ENCODE measurements around the gene C11orf68. TPM values are rescaled to one million over a fixed set of nuclear protein-coding genes. Genes with fewer than 3 reads are reported as not detected.
A peak's percentile ranks its signal among the peaks of the same experiment; 100 is the strongest.

C11orf68 gene
- total RNA-seq, 1 donor from 2014 or later: 31.7 TPM

DNA sequence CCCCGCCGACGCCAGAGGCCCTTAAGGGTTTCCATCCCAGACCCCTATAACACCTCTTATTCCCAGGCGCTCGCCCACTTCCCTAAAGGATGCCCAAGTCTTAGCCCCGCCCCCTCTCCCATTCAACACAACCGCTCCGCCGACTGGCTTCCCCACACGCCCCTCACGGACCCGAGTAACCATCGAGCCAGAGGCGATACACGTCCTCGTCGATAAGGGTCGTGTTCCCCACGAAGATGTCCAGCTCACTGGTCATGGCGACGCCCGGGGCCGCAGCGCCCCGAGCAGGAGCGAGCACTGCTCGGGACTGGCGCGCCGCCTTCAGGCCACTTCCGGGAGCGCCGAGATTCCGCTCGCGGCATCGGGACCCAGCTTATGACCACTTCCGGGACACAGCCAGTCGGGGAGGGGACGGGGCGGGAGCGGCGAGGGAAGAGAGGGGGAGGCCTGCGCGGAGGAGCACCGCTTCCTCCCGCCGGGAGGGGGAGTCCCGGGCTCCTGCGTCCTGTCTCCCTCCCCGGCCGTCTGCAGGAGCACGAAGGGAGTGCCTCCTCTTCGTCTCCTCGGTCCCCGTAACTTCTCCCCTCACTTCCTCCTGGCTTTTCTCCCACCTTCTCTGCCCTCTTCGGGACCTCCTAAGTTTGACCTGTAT, 30.6 kb downstream of the C11orf68 start, which contains the start of gene FIBP:
TSS of gene FIBP (minus strand) at position 309 of the 652 bp plus-strand sequence. CDS start at position 256, 53 bp downstream.
- TF ChIP-seq, protein P1, sequence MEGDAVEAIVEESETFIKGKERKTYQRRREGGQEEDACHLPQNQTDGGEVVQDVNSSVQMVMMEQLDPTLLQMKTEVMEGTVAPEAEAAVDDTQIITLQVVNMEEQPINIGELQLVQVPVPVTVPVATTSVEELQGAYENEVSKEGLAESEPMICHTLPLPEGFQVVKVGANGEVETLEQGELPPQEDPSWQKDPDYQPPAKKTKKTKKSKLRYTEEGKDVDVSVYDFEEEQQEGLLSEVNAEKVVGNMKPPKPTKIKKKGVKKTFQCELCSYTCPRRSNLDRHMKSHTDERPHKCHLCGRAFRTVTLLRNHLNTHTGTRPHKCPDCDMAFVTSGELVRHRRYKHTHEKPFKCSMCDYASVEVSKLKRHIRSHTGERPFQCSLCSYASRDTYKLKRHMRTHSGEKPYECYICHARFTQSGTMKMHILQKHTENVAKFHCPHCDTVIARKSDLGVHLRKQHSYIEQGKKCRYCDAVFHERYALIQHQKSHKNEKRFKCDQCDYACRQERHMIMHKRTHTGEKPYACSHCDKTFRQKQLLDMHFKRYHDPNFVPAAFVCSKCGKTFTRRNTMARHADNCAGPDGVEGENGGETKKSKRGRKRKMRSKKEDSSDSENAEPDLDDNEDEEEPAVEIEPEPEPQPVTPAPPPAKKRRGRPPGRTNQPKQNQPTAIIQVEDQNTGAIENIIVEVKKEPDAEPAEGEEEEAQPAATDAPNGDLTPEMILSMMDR (IDR thresholded peaks at IDR 0.05): peak; percentile 23
- intact Hi-C loops (cut with micrococcal nuclease): loop anchor here (1.0 to 10.0 kb wide), 7 partner anchors 15 to 381 kb away; partner anchors contain the start of genes AP5B1, EFEMP2, MUS81 and RAB1B

DNA sequence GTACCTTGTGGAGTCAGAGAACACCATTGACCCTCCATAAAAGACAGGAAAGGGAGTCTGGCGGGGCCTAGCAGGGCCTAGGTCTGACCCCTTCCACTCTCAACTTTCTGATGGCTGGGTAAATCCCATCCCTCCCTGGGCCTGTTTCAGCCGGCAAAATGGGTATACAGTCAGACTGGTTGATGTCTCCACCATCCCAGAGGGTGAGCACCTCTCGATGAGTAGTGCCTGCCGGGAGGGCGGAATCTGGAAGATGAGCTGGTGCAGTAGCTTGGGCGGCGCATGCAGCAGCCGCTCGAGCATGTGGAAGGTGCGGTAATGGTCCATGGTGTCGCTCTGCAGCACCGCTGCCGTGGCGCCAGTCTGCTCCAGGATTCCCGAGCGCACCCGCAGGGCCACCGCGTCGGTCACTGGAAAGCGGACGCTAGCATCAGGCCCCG, 31.1 kb downstream of the C11orf68 start:
- TF ChIP-seq, protein P1 (IDR thresholded peaks at IDR 0.05): no peak
- H3K4me3 Mint-ChIP-seq: peak overlapping the region; percentile 98
- peaks cover 42% of the 10 kb centered on the region for H3K36me3 Mint-ChIP-seq (ENCODE audit: low read depth)
- H3K9me3 Mint-ChIP-seq: no peaks in the 10 kb centered on the region
- H3K27ac Mint-ChIP-seq: peak overlapping the region; percentile 95
- H3K4me1 Mint-ChIP-seq: peaks cover 65% of the 10 kb centered on the region
- POLR2A ChIA-PET: interaction anchor here (0.6 to 11.8 kb wide), 41 partner anchors 9 to 1571 kb away, joined by 3 to 340 read pairs (median 6); partner anchors contain the start of genes BANF1, C11orf68, CFL1 and DRAP1
- intact Hi-C loops (cut with micrococcal nuclease): loop anchor here (1.0 to 10.0 kb wide), 7 partner anchors 15 to 381 kb away; partner anchors contain the start of genes AP5B1, EFEMP2, MUS81 and RAB1B
- CTCF ChIA-PET: interaction anchor here (0.7 to 4.2 kb wide), 17 partner anchors 9 to 176 kb away, joined by 3 to 63 read pairs (median 3); partner anchors contain the start of genes C11orf68, CFL1, FOSL1 and KAT5
- ATAC-seq (ENCODE audit: low read depth): no peak
- no peaks in the 10 kb centered on the region for H3K27me3 Mint-ChIP-seq
- DNase-seq: no peak

More for the DNA sequence above, 30.6 kb downstream of the C11orf68 start, which contains the start of gene FIBP:
- H3K27me3 Mint-ChIP-seq: no peaks in the 10 kb centered on the region
- H3K36me3 Mint-ChIP-seq (ENCODE audit: low read depth): peaks cover 38% of the 10 kb centered on the region
- CTCF ChIA-PET: interaction anchor here (0.7 to 4.2 kb wide), 19 partner anchors 8 to 176 kb away, joined by 3 to 63 read pairs (median 3); partner anchors contain the start of genes BANF1, C11orf68, CFL1 and FOSL1
- ATAC-seq (ENCODE audit: low read depth) (peak; percentile 63), DNase-seq (peak; percentile 91)
- H3K4me3 Mint-ChIP-seq: peak within 1 kb of the TSS; percentile 98
- H3K9me3 Mint-ChIP-seq: no peaks in the 10 kb centered on the region
- POLR2A ChIA-PET: interaction anchor here (0.6 to 11.8 kb wide), 46 partner anchors 8 to 1572 kb away, joined by 3 to 340 read pairs (median 5); partner anchors contain the start of genes BANF1, C11orf68, CFL1 and DRAP1
- H3K27ac Mint-ChIP-seq: peak within 1 kb of the TSS; percentile 95
- peaks cover 70% of the 10 kb centered on the region for H3K4me1 Mint-ChIP-seq

DNA sequence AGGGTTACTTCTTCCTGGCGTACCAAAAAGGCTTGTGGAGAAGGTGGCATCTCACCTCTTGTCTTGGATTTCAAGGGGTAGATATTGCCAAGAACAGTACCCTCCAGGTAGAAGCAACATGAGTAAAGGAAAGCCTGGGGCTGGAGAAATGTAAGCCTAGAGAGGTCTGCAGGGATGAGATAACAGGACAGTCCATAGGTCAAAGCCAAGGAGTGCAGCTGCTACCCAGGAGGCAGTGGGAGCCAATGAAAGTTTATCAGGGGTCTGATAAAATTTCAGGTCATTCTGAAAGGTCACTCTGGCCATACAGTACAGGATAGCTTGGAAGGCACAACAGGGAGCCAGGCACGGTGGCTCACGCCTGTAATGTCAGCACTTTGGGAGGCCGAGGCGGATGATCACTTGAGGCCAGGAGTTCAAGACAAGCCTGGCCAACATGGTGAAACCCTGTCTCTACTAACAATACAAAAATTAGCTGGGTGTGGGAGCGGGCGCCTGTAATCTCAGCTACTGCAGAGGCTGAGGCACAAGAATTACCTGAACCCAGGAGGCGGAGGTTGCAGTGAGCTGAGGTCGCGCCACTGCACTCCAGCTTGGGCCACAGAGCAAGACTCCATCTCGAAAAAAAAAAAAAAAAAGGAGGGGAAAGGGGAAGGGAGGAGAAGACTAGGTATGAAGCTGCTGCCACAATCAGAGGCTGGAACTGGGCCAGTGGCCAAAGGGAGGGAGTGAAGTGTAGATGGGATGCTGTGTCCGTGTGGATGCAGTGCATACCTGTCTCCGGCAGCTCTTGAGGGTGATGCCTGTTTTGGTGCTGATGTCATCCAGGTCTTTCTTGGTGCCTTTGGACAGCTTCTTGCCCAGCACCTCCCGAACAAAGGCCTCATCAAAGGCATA, 31.8 kb downstream of the C11orf68 start:
- Mint-ChIP-seq H3K36me3 (ENCODE audit: low read depth) (peaks cover 48% of the 10 kb centered on the region), H3K4me3 (peak overlapping the region; percentile 98), H3K4me1 (peaks cover 58% of the 10 kb centered on the region), H3K27ac (peak overlapping the region; percentile 95), H3K27me3 (no peaks in the 10 kb centered on the region), H3K9me3 (no peaks in the 10 kb centered on the region)
- TF ChIP-seq, protein P1 (IDR thresholded peaks at IDR 0.05): no peak
- no peak for ATAC-seq (ENCODE audit: low read depth)
- no peak for DNase-seq
- intact Hi-C loops (cut with micrococcal nuclease): loop anchor here (10.0 kb wide), 1 partner anchor 248 kb away; no protein-coding TSS in a partner anchor
- ChIA-PET POLR2A (interaction anchor here (0.6 to 11.8 kb wide), 10 partner anchors 8 to 360 kb away, joined by 3 to 340 read pairs (median 6); partner anchors contain the start of genes C11orf68, CFL1, DRAP1 and KAT5), CTCF (interaction anchor here (1.5 to 4.2 kb wide), 6 partner anchors 13 to 175 kb away, joined by 4 to 63 read pairs (median 20); partner anchors contain the start of genes CFL1, KAT5 and MUS81)

DNA sequence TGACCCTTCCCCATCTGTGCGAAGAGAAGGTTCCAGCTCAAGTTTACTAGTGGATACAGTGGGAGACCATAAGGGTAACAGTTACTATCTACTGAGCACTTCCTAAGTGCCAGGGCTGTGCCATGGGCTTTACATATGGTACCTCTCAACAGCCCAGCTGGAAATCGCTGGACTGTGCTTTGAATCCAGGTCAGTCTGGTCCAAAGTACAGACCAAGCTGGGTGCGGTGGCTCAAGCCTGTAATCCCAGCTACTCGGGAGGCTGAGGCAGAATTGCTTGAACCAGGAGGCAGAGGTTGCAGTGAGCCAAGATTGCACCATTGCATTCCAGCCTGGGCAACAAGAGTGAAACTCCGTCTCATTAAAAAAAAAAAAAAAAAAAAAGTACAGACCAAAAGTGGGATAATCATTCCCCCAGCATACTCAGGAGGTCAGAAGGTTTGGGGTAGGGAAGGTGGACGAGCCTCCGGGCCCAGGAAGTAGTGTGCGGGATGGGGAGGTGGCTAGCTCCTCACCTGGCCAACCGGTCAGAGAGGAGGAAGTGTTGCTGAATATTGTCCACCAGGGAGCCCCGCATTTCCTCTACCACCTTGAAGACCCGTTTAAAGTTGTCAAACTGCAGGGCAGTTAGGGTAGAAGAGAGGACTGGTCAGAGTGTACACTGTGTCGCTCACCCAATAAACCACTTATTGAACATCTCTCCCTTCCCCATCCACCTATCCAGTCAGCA, 32.9 kb downstream of the C11orf68 start:
- CTCF ChIA-PET: interaction anchor here (0.6 to 4.0 kb wide), 15 partner anchors 8 to 174 kb away, joined by 3 to 67 read pairs (median 9); partner anchors contain the start of genes KAT5, MUS81 and SNX32
- Mint-ChIP-seq H3K27ac (no peak overlapping the region), H3K27me3 (no peaks in the 10 kb centered on the region), H3K4me3 (no peak overlapping the region), H3K36me3 (ENCODE audit: low read depth) (peaks cover 49% of the 10 kb centered on the region), H3K9me3 (no peaks in the 10 kb centered on the region), H3K4me1 (peaks cover 57% of the 10 kb centered on the region)
- no peak for DNase-seq
- intact Hi-C loops (cut with micrococcal nuclease): loop anchor here (10.0 kb wide), 1 partner anchor 249 kb away; no protein-coding TSS in a partner anchor
- ATAC-seq (ENCODE audit: low read depth): no peak
- TF ChIP-seq, protein P1 (IDR thresholded peaks at IDR 0.05): no peak
- POLR2A ChIA-PET: interaction anchor here (0.7 to 11.8 kb wide), 10 partner anchors 8 to 790 kb away, joined by 3 to 340 read pairs (median 7); partner anchors contain the start of genes BANF1, CFL1, EFEMP2 and EIF1AD

All from activated B cell treated with CpG ODN at 0.5 μM for 24 hours (primary cell).